GM19468 (cell line): ENCODE results near the gene EEPD1.

Experiments used
- ATAC-seq: cut with Tn5 transposase; IDR thresholded peaks from one replicate; pipeline ENCODE4 v1.9.1; 2021; ENCODE audit warnings: mild to moderate bottlenecking, moderate library complexity, moderate number of reproducible peaks; ENCODE audit not compliant: unreplicated experiment; ENCODE audit errors: extremely low read depth

Gene EEPD1

GRCh38 chr7:36291387-36292316, 138.6 kb downstream of the EEPD1 start:
- ATAC-seq: no peak

DNA sequence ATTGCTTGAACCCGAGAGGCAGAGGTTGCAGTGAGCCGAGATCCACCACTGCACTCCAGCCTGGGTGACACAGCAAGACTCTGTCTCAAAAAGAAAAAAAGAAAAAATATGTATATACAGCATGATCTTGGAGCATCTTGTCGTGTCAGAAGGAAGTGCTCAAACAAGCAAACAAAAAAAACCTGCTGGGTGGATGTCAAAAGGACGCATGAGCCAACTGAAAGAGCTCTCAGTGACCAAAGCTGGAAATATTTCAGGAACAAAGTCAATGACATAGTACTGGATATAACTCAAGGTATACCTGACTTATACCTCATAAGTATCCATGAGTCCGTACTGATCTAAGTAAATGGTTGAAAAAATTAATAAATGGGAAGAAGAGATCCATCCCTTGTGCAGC, 142.0 kb downstream of the EEPD1 start:
- no peak for ATAC-seq

DNA sequence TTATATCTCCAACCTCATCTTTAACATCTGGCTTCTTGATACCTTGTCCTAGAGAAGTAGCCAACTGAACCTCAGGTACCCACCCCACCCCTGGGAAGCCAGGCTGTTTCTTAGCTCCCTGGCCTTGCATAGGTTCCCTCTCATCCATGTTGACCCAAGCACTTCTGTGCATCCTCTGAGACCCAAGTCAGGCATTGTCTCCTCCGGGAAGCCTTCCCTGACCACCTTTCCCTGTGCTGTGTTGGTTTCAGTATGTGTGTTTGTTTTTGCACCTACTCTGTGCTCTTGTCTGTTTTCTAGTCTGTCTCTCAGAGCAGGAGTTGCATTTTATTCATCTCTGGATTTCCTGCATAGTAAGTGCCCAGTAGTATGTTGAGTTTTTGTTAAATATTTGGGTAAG, 143.2 kb downstream of the EEPD1 start:
- no peak for ATAC-seq

GRCh38 chr7:36297364-36298009, 144.4 kb downstream of the EEPD1 start:
- no peak for ATAC-seq

DNA sequence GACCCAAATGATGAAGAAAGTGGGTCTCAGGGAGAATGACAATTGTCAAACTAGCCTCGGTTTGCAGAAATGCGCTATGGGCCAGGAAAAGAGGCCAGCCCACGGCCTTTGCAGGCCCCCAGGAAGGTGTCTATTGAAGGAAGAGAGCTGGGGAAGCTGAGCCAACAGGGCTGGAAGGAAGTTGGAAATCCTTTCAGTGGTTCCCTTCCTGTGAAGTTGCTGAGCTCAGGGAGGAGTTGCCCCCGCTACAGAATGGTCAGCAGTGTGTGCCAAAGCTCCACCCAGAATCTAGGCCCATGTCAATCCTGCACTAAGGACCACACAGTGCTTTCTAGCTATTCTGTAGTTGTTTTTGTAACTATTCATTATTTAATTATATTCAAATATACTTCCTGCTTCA, 145.1 kb downstream of the EEPD1 start:
- ATAC-seq: no peak

DNA sequence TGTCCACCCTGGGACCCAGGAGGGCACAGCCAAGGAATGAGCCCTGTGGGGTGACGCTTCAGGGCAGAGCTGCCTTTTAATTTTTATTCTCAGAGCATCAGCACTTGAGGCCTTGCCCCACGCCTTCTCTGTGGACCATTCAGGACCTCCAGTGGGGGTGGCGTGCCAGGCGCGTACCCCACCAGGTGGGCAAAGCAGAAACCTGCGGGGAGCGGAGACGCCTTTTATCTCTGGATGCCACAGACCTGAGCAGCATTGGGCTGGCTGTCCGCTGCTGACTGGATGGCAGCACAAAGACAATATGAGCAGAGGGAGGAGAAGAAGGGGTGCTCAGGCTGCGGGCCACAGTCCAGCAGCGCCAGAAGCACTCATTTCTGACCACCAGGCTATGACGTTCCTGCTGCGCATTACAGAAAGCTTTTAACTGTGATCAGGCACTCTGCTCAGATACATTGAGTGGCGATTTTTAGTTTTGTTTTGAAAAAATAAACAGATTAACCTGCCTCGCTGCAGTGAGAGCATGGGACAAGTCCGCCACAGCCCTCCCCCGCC, 146.2 kb downstream of the EEPD1 start:
- no peak for ATAC-seq

DNA sequence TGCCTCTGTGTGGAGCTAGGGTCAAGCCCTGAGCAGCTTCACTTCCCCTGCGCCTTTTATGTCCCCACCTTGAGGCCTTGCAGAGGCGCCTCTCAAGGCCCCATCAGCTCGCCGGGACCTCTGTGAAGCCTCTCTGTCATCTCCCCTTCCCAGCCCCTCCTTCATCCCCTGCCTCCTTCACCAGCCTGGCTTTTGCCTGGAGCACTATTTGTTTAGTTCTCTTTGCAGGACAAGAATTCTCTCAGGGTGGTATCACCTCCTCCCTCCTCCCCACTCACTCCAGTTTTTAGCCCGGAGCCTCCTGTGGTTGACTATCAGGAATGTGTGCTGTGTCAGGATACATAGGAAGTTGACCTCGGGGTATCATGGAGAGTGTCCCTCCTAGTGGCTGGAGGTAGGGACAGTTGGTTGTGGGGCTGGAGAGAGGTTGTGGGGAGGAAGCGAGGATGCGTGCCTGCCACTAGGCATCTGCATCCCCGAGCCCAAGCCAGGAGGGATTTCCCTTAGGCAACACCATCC, 146.8 kb downstream of the EEPD1 start:
- no peak for ATAC-seq

- ATAC-seq: no peak
Measured at GRCh38 chr7:36300696-36301350, 147.8 kb downstream of the EEPD1 start.

- no peak for ATAC-seq
Measured at GRCh38 chr7:36301914-36302771, 149.1 kb downstream of the EEPD1 start.

DNA sequence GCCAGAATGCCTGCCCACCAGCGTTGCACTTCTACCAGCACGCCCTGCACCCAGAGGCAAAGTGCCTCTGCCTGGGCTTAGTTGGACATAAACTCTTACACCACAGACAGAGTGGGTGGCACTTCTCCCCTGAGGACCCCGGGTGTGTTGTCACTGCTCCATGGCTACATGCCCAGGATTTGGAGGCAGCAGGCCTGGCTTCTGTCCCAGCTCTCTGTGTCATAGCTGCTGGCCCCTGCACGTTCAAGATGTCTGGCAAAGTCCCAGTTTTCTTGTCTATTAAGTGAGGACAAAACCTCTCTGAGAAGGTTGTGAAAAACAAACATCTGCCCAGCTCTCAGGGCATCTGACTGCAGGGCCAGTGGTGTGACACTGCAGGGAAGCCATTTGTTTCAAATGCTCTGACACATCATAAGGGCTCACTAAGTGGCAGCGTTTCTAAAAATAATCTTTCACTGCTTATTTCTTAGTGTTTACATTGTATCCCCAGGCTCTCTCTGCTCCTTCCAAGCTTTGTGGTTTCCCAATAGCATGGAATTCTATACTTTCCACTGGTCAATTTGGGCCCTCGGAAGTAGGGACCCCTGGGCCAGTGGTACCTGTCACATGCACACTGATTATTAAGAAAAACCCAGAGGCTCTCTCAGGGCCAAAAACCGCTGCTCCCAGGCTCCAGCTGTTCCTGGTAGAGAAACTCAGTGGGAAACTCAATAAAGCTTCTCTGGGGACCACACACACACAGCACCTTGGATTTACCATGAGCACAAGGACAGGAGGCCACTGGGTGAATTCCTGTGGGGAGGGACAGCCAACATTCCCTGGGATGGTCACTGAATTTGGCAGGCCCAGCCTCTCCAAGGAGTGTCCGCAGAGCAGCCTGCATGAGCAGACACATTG, 150.4 kb downstream of the EEPD1 start:
- ATAC-seq: no peak

GRCh38 chr7:36304099-36304425, 151.0 kb downstream of the EEPD1 start:
- no peak for ATAC-seq

- ATAC-seq: no peak
Measured at GRCh38 chr7:36305226-36305625, 152.2 kb downstream of the EEPD1 start.

DNA sequence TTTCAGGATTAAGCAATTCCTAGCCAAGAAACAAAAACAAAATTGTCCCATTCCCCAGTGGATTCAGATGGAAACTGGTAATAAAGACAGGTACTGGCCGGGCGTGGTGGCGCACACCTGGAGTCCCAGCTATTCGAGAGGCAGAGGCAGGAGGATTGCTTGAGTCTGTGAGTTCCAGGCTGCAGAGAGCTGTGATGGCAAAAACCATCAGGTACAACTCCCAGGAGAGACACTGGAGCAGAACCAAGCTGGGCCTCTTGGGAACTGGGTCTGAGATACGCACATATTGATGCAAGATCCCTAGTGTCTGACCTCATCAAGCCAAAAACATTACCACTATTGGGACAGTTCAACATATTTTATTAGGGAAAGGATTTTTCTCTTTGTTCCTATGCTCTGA, 152.6 kb downstream of the EEPD1 start:
- no peak for ATAC-seq

GRCh38 chr7:36306222-36306621, 153.2 kb downstream of the EEPD1 start:
- no peak for ATAC-seq

DNA sequence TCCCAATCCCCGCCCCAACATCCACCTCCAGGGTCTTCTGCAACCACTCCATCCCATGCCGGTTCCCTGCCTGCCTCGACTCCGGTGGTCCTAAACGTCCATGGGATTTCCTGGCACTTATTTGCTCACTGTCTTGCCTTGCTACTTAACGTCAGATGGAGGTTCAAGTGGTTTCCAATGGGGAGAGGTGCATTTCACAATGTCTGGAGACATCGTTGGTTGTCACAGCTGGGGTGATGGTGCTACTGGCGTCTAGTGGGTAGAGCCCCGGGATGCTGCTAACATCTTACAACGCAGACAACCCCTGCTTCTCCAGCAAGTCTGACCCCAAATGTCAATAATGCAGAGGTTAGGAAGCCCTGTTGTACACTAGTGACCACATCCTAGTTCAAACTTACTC, 153.7 kb downstream of the EEPD1 start:
- no peak for ATAC-seq

- no peak for ATAC-seq
Measured at GRCh38 chr7:36308031-36308430, 155.0 kb downstream of the EEPD1 start.

GRCh38 chr7:36309301-36309700, 156.2 kb downstream of the EEPD1 start:
- no peak for ATAC-seq

DNA sequence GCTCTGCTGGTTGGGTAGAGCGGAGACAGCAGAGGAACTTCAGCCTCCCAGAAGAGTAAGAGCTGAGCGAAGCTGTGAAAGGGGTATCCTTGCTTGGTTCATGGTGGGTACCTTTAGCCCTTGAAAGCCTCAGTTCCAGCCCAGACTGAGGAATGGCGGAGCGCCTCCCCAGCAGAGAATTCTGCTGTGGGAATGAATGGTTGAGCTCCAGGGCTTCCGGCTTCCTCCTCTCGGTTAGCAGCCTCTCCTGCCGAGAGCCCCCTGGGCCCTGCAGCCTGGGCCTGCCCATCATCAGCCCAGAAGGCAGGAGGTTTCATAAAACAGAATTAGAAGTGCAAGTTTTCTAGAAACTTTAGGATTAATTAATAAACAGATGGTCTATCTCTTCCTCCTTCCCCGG, 156.7 kb downstream of the EEPD1 start:
- no peak for ATAC-seq

GRCh38 chr7:36310897-36311296, 157.8 kb downstream of the EEPD1 start:
- no peak for ATAC-seq
